Femur (tissue), 1 donor: ENCODE results near the gene POR.
"Not testable (repeated sequence)": the region's sequence is repeated elsewhere in the genome, so short reads cannot be mapped to it uniquely, and the experiment has no call there.

Source experiments
- DNase-seq: peaks from one replicate; pipeline ENCODE4 v3.0.0-alpha.2; 2017

The POR gene

GRCh38 chr7:75993689-75994387 is 78.9 kb downstream of the POR start:
- DNase-seq: peak; percentile 69

- DNase-seq: peak; percentile 97
Observed at GRCh38 chr7:75994388-75995051, 79.6 kb downstream of the POR start, which contains the start of gene TMEM120A. Gene TMEM120A (minus strand): TSS chr7:75994595. CDS start chr7:75994570, 25 bp downstream.

- DNase-seq: no peak
Observed at GRCh38 chr7:75995052-75995471, 80.1 kb downstream of the POR start.

GRCh38 chr7:75995996-75996395 is 81.0 kb downstream of the POR start:
- DNase-seq: no peak

GRCh38 chr7:75996476-75996875 is 81.5 kb downstream of the POR start:
- no peak for DNase-seq

- no peak for DNase-seq
Observed at GRCh38 chr7:75998038-75998437, 83.1 kb downstream of the POR start.

GRCh38 chr7:76000566-76000965 is 85.6 kb downstream of the POR start:
- DNase-seq: no peak

- no peak for DNase-seq
Observed at GRCh38 chr7:76002139-76002538, 87.2 kb downstream of the POR start.

GRCh38 chr7:76002822-76003221 is 87.9 kb downstream of the POR start:
- DNase-seq: no peak

GRCh38 chr7:76003351-76003750 is 88.4 kb downstream of the POR start:
- DNase-seq: no peak

GRCh38 chr7:76005004-76005403 is 90.0 kb downstream of the POR start:
- not testable (repeated sequence) for DNase-seq

GRCh38 chr7:76008156-76008687 is 93.3 kb downstream of the POR start:
- DNase-seq: no peak

GRCh38 chr7:76009672-76010600 is 95.0 kb downstream of the POR start:
- DNase-seq: no peak

- DNase-seq: peak; percentile 82
Observed at GRCh38 chr7:76011442-76011861, 96.5 kb downstream of the POR start.

- no peak for DNase-seq
Observed at GRCh38 chr7:76016191-76016947, 101.4 kb downstream of the POR start.

- not testable (repeated sequence) for DNase-seq
Observed at GRCh38 chr7:76018520-76018919, 103.6 kb downstream of the POR start.

- peak; percentile 79 for DNase-seq
Observed at GRCh38 chr7:76020031-76020714, 105.2 kb downstream of the POR start.

- no peak for DNase-seq
Observed at GRCh38 chr7:76022026-76022780, 107.2 kb downstream of the POR start.

- DNase-seq: peak; percentile 25
Observed at GRCh38 chr7:76023002-76023401, 108.0 kb downstream of the POR start.

- not testable (repeated sequence) for DNase-seq
Observed at GRCh38 chr7:76029682-76030081, 114.7 kb downstream of the POR start.

- DNase-seq: no peak
Observed at GRCh38 chr7:76031964-76032363, 117.0 kb downstream of the POR start.
